ENCODE results near the gene PAGR1.
"Not testable (repeated sequence)": the region's sequence is repeated elsewhere in the genome, so short reads cannot be mapped to it uniquely, and the experiment has no call there.

Gene PAGR1

GRCh38 chr16:29784901-29785500 is 31.0 kb upstream of the PAGR1 start:
- DNase-seq (peak; percentile 70 to 74 (median 72)), ATAC-seq (replicated peaks) (peak; percentile 97)
- Mint-ChIP-seq H3K9me3 (no peaks in the 10 kb centered on the region), H3K27ac (peak overlapping the region in 1 of 2 donors; percentile 8), H3K27me3 (no peaks in the 10 kb centered on the region), H3K4me3 (peak overlapping the region; percentile 64 to 79), H3K4me1 (ENCODE audit: low read depth in 2 of 2) (peaks cover 11 to 15% of the 10 kb centered on the region in 2 donors), H3K36me3 (ENCODE audit: insufficient read depth) (peaks cover 3% of the 10 kb centered on the region)

- Mint-ChIP-seq H3K4me1 (ENCODE audit: low read depth in 2 of 2) (peaks cover 25 to 33% of the 10 kb centered on the region in 2 donors), H3K36me3 (ENCODE audit: insufficient read depth) (peaks cover 16% of the 10 kb centered on the region)
- not testable (repeated sequence) for ATAC-seq (replicated peaks); H3K9me3 Mint-ChIP-seq; DNase-seq; H3K27ac Mint-ChIP-seq; H3K4me3 Mint-ChIP-seq; H3K27me3 Mint-ChIP-seq
Observed at GRCh38 chr16:29787155-29787554, 28.8 kb upstream of the PAGR1 start.

- Mint-ChIP-seq H3K4me3 (peak overlapping the region; percentile 89 to 95), H3K9me3 (no peaks in the 10 kb centered on the region), H3K4me1 (ENCODE audit: low read depth in 2 of 2) (peaks cover 43 to 45% of the 10 kb centered on the region in 2 donors), H3K27ac (peak overlapping the region; percentile 91 to 92), H3K27me3 (no peaks in the 10 kb centered on the region), H3K36me3 (ENCODE audit: insufficient read depth) (peaks cover 16% of the 10 kb centered on the region)
- ATAC-seq (replicated peaks) (no peak), DNase-seq (no peak)
Observed at GRCh38 chr16:29789775-29790182, 26.2 kb upstream of the PAGR1 start.

- peak; percentile 89 for ATAC-seq (replicated peaks)
- no peaks in the 10 kb centered on the region for H3K9me3 Mint-ChIP-seq
- peaks cover 16% of the 10 kb centered on the region for H3K36me3 Mint-ChIP-seq (ENCODE audit: insufficient read depth)
- peak within 1 kb of the TSS; percentile 89 to 95 for H3K4me3 Mint-ChIP-seq
- peak within 1 kb of the TSS; percentile 91 to 92 for H3K27ac Mint-ChIP-seq
- H3K4me1 Mint-ChIP-seq (ENCODE audit: low read depth in 2 of 2) = peaks cover 38 to 39% of the 10 kb centered on the region in 2 donors
- DNase-seq = peak; percentile 99 to 100 (median 99)
- H3K27me3 Mint-ChIP-seq = no peaks in the 10 kb centered on the region
Observed at GRCh38 chr16:29790183-29790948, 25.6 kb upstream of the PAGR1 start, which contains the start of gene KIF22. Gene KIF22, plus strand, starts transcription at chr16:29790751. Its CDS starts 9 bp downstream, at chr16:29790760.

DNA sequence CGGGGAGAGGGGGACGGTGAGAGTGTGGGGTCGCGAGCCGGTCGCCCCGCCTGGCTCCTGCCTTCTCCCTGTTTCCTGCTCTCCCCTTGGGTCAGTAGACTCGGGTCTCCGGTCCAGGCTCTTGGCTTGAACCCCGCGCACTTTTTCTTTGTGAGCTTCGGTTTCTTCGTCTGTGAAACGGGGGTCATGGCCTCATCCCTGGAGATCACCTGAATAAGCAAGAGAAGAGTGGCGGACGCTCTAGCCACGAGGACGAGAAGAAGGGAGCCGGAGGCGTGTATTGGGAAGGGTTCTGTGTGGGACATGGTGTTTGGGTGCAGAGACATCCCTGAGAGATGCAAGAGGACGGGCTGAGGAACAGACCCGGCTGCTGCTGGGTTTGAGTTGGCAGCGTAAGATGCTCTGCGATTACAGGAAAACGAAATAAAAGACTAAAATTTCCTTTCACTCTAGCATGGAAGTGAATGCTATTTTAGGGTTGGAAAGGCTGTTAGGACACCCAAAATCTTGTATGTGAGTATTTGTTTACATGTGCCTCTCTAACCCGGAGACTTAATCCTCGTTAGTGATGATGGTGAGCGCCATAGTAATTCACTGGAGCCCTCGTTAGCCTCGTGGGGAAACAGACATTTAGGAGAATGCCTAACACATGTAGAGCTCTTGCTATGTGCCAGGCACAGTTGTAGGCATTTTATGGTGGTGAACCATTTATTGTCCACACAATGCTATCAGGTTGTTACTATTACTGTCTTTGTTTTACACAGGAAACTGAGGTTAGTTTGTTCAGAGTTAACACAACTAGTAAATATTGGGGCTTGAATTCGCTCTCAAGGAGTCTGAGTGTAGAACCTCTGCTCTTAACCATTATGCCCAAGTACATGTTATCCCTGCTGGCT is 24.8 kb upstream of the PAGR1 start:
- no peaks in the 10 kb centered on the region for H3K9me3 Mint-ChIP-seq
- peak overlapping the region; percentile 91 to 92 for H3K27ac Mint-ChIP-seq
- H3K36me3 Mint-ChIP-seq (ENCODE audit: insufficient read depth) = peaks cover 13% of the 10 kb centered on the region
- ATAC-seq (replicated peaks) (peak; percentile 4), DNase-seq (peak in 1 of 3 experiments; percentile 26)
- H3K27me3 Mint-ChIP-seq = no peaks in the 10 kb centered on the region
- H3K4me3 Mint-ChIP-seq = peak overlapping the region; percentile 89 to 95
- peaks cover 36 to 37% of the 10 kb centered on the region in 2 donors for H3K4me1 Mint-ChIP-seq (ENCODE audit: low read depth in 2 of 2)

- Mint-ChIP-seq H3K4me3 (peak overlapping the region; percentile 89 to 95), H3K27ac (peak overlapping the region; percentile 91 to 92), H3K4me1 (ENCODE audit: low read depth in 2 of 2) (peaks cover 36 to 37% of the 10 kb centered on the region in 2 donors), H3K27me3 (no peaks in the 10 kb centered on the region), H3K9me3 (no peaks in the 10 kb centered on the region), H3K36me3 (ENCODE audit: insufficient read depth) (peaks cover 21% of the 10 kb centered on the region)
- no peak for DNase-seq
- ATAC-seq (replicated peaks) = no peak
Observed at GRCh38 chr16:29791845-29792807, 23.8 kb upstream of the PAGR1 start.

- DNase-seq; H3K27me3 Mint-ChIP-seq; H3K9me3 Mint-ChIP-seq; ATAC-seq (replicated peaks): not testable (repeated sequence)
- Mint-ChIP-seq H3K4me3 (peak overlapping the region; percentile 89 to 95), H3K27ac (peak overlapping the region; percentile 91 to 92), H3K4me1 (ENCODE audit: low read depth in 2 of 2) (peaks cover 36 to 37% of the 10 kb centered on the region in 2 donors), H3K36me3 (ENCODE audit: insufficient read depth) (peaks cover 28% of the 10 kb centered on the region)
Observed at GRCh38 chr16:29793153-29793552, 22.8 kb upstream of the PAGR1 start.

DNA sequence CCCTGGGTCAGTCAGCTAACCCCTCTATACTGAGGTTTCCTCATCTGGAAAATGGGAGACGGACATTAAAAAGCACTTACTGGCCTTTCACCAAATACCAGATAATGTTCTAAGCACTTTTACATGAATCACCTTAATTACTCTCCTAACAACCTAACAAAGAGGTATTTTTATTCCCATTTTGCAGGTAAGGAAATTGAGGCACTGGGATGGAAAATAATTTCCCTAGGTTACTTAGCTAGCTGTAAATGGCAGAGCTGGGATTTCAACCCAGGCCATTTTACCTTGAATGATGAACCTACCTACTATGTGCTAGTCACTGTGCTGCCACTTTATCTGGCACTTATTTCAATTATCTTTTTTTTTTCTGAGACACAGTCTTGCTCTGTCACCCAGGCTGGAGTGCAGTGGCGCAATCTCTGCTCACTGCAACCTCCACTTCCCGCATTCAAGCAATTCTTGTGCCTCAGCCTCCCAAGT is 21.7 kb upstream of the PAGR1 start:
- Mint-ChIP-seq H3K27ac (no peak overlapping the region), H3K4me3 (no peak overlapping the region)
- ATAC-seq (replicated peaks) = no peak

DNA sequence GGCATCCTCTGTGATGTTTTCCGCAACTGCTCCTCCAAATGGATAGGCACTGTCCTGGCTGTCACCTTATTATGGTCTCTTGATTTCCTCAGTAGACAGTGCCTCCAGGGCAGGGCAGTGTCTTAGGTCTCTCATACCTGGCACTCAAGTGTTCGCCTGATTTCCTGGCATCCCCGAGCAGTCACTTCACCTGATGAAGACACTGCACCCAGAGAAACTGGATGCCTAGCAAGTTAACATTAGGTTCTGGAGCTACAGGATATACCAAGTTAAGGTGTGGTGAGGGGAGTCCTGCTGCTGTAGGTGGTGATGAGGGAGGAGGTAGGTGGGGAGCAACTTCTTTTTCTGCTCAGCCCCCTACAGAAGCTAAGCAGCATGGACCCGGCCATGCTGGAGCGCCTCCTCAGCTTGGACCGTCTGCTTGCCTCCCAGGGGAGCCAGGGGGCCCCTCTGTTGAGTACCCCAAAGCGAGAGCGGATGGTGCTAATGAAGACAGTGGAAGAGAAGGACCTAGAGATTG is 13.5 kb upstream of the PAGR1 start:
- DNase-seq (no peak), ATAC-seq (replicated peaks) (no peak)
- peaks cover 67% of the 10 kb centered on the region for H3K36me3 Mint-ChIP-seq (ENCODE audit: insufficient read depth)
- peak overlapping the region in 1 of 2 donors; percentile 44 for H3K4me3 Mint-ChIP-seq
- no peaks in the 10 kb centered on the region for H3K27me3 Mint-ChIP-seq
- H3K9me3 Mint-ChIP-seq = no peaks in the 10 kb centered on the region
- peak overlapping the region in 1 of 2 donors; percentile 70 for H3K27ac Mint-ChIP-seq
- peaks cover 14 to 17% of the 10 kb centered on the region in 2 donors for H3K4me1 Mint-ChIP-seq (ENCODE audit: low read depth in 2 of 2)

More for the DNA sequence above, 21.7 kb upstream of the PAGR1 start:
- Mint-ChIP-seq H3K4me1 (ENCODE audit: low read depth in 2 of 2) (peaks cover 36 to 37% of the 10 kb centered on the region in 2 donors), H3K9me3 (no peaks in the 10 kb centered on the region), H3K27me3 (no peaks in the 10 kb centered on the region), H3K36me3 (ENCODE audit: insufficient read depth) (peaks cover 39% of the 10 kb centered on the region)
- DNase-seq = no peak

GRCh38 chr16:29804020-29804419 is 11.9 kb upstream of the PAGR1 start:
- peak overlapping the region; percentile 95 to 98 for H3K27ac Mint-ChIP-seq
- H3K4me1 Mint-ChIP-seq (ENCODE audit: low read depth in 2 of 2) = peaks cover 28 to 33% of the 10 kb centered on the region in 2 donors
- ATAC-seq (replicated peaks) (no peak), DNase-seq (no peak)
- peak overlapping the region; percentile 93 to 96 for H3K4me3 Mint-ChIP-seq
- H3K27me3 Mint-ChIP-seq = no peaks in the 10 kb centered on the region
- peaks cover 69% of the 10 kb centered on the region for H3K36me3 Mint-ChIP-seq (ENCODE audit: insufficient read depth)
- H3K9me3 Mint-ChIP-seq = no peaks in the 10 kb centered on the region

GRCh38 chr16:29804455-29805231 is 11.3 kb upstream of the PAGR1 start:
- ATAC-seq (replicated peaks) (no peak), DNase-seq (no peak)
- H3K27me3 Mint-ChIP-seq = no peaks in the 10 kb centered on the region
- H3K36me3 Mint-ChIP-seq (ENCODE audit: insufficient read depth) = peaks cover 64% of the 10 kb centered on the region
- H3K4me3 Mint-ChIP-seq = peak overlapping the region; percentile 93 to 96
- peaks cover 29 to 33% of the 10 kb centered on the region in 2 donors for H3K4me1 Mint-ChIP-seq (ENCODE audit: low read depth in 2 of 2)
- peak overlapping the region; percentile 95 to 98 for H3K27ac Mint-ChIP-seq
- H3K9me3 Mint-ChIP-seq = no peaks in the 10 kb centered on the region

All from effector memory CD8-positive, alpha-beta T cell (primary cell).